BJ (cell line): ENCODE results near the gene ZDHHC19. TPM values are rescaled to one million over a fixed set of nuclear protein-coding genes. Genes with fewer than 3 reads are reported as not detected.
"Not testable (repeated sequence)": the region's sequence is repeated elsewhere in the genome, so short reads cannot be mapped to it uniquely, and the experiment has no call there.

Source experiments
- CTCF ChIA-PET: fragments of 350-600 bp; formaldehyde crosslinking; extraction: SDS; loops from one replicate; lab custom pipeline; 2021; ENCODE audit warnings: antibody characterized with exemption, inconsistent platforms; lab: Yijun Ruan, JAX
- POLR2A ChIA-PET: fragments of 300-600 bp; sonication (Branson Sonifier 250); formaldehyde crosslinking; extraction: SDS; loops from one replicate; lab custom pipeline; 2021; ENCODE audit warnings: antibody characterized with exemption; lab: Charles Lee
- DNase-seq: peaks from one replicate; pipeline ENCODE4 v3.0.0-alpha.2; 2011; ENCODE audit warnings: low read depth
- H3K27me3 ChIP-seq: 2 replicates; pipeline ENCODE4 v1.6.0; 2011; ENCODE audit warnings: low read length; ENCODE audit not compliant: control insufficient read depth, insufficient read depth
- H3K36me3 ChIP-seq: 2 replicates; pipeline ENCODE4 v1.5.1; 2011; ENCODE audit warnings: low read length; ENCODE audit not compliant: control insufficient read depth, insufficient read depth
- H3K4me3 ChIP-seq: 2 replicates; pipeline ENCODE4 v1.5.1; 2011; ENCODE audit warnings: low read depth, mild to moderate bottlenecking, control low read depth, low read length
- polyA plus RNA-seq: library from polyadenylated mRNA; depleted of rRNA; stranded (reverse); fragments of >200 nt; gene quantifications from 2 replicates; pipeline ENCODE4 v1.2.3, GENCODE V29; 2011
- TF ChIP-seq, protein P1 (sequence below): IDR thresholded peaks from 2 replicates; pipeline ENCODE4 v1.5.1; 2011; ENCODE audit warnings: low read depth, mild to moderate bottlenecking, control low read depth, inconsistent platforms, low read length, moderate library complexity; ENCODE audit not compliant: insufficient read depth

The ZDHHC19 gene
- polyA plus RNA-seq, 1 experiment: not detected

DNA sequence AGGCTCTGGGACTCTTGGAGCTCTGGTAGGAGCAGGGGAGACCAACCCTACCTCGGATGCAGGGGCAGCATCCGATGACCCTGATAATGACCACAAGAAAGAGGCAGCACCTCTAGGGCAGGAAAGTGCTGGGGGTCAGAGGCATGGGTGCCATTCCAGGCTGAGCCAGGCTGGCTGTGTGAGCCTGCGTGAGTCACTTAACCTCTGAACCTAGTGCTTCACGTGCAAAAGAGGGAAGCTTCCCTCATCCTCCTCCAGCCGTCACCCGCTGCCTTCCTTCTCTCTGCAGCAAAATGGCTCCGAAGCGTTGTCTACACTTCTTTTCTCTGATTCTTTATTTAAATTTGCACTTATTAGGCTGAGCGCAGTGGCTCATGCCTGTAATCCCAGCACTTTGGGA lies 35.5 kb downstream of the ZDHHC19 start:
- ChIA-PET CTCF (interaction anchor here (0.9 kb wide), 1 partner anchor 95 kb away, joined by 3 read pairs; no protein-coding TSS in a partner anchor), POLR2A (no interaction called here)
- H3K36me3 ChIP-seq: no peaks in the 10 kb centered on the region
- no peak for DNase-seq
- no peak overlapping the region for H3K4me3 ChIP-seq
- 0 out of 2 replicates have a peak, but pooled peaks cover 1% of the 10 kb centered on the region for H3K27me3 ChIP-seq
- TF ChIP-seq, protein P1, sequence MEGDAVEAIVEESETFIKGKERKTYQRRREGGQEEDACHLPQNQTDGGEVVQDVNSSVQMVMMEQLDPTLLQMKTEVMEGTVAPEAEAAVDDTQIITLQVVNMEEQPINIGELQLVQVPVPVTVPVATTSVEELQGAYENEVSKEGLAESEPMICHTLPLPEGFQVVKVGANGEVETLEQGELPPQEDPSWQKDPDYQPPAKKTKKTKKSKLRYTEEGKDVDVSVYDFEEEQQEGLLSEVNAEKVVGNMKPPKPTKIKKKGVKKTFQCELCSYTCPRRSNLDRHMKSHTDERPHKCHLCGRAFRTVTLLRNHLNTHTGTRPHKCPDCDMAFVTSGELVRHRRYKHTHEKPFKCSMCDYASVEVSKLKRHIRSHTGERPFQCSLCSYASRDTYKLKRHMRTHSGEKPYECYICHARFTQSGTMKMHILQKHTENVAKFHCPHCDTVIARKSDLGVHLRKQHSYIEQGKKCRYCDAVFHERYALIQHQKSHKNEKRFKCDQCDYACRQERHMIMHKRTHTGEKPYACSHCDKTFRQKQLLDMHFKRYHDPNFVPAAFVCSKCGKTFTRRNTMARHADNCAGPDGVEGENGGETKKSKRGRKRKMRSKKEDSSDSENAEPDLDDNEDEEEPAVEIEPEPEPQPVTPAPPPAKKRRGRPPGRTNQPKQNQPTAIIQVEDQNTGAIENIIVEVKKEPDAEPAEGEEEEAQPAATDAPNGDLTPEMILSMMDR: no peak

DNA sequence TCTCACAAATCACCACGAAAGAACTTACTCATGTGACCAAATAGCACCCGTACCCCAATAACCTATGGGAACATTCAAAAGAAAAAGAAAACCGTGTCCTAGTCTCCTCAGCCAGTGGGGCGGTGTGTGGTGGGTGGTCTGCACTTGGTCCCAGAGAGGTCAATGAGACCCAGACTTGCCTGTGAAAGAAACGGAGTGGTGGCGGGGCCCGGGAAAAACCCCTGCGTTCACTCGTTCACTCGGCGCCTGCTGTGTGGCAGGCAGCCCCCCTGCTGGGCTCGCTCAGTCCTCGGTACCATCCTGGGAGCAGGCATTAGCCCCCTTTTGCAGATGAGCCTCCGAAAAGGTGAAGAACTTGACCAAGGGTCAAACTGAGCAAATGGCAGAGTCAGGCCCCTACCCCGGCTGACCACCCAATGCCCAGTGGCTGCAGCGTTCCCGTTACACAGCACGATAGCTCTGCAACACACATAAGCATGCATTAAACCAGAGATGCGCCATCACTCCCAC lies 36.0 kb downstream of the ZDHHC19 start:
- POLR2A ChIA-PET: no interaction called here
- Histone ChIP-seq H3K4me3 (no peak overlapping the region), H3K27me3 (0 out of 2 replicates have a peak, but pooled peaks cover 1% of the 10 kb centered on the region), H3K36me3 (no peaks in the 10 kb centered on the region)
- no peak for DNase-seq
- TF ChIP-seq, protein P1: no peak
- CTCF ChIA-PET: interaction anchor here (0.9 kb wide), 1 partner anchor 95 kb away, joined by 3 read pairs; no protein-coding TSS in a partner anchor

DNA sequence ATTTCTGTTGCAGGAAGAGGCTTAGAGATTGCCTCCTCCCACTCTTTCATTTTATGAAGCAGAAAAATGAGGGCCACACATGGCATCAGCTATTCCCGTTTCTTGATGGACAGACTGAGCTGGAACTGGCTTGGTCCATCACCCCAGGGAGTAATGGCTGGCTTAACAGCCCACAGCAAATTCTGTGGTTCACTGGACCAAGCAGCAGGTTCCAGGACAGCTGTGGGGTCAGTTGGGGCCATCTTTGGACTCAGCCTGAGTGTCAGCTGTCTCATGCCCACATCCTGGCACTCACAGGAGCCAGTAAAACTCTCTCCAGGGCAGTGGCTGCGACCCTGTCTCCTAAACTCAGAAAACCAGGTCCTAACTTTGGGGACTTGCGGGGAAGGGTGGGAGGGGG lies 36.5 kb downstream of the ZDHHC19 start:
- H3K36me3 ChIP-seq: no peaks in the 10 kb centered on the region
- TF ChIP-seq, protein P1: no peak
- no peak overlapping the region for H3K4me3 ChIP-seq
- CTCF ChIA-PET: no interaction called here
- DNase-seq: no peak
- 0 out of 2 replicates have a peak, but pooled peaks cover 1% of the 10 kb centered on the region for H3K27me3 ChIP-seq
- POLR2A ChIA-PET: no interaction called here

DNA sequence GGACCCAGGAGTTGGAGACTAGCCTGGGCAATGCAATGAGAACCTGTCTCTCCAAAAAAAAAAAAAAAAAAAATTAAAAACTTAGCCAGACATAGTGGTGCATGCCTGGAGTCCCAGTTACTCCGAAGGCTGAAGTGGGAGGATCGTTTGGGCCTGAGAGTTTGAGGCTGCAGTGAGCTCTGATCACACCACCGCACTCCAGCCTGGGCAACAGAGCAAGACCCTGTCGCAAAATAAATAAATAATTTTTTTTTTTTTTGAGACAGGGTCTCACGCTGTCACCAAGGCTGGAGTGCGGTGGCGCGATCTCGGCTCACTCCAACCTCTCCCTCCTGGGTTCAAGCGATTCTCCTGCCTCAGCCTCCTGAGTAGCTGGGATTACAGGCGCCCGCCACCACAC lies 40.9 kb downstream of the ZDHHC19 start:
- H3K36me3 ChIP-seq, H3K4me3 ChIP-seq, POLR2A ChIA-PET, DNase-seq, H3K27me3 ChIP-seq: not testable (repeated sequence)
- CTCF ChIA-PET: interaction anchor here (0.6 to 1.0 kb wide), 2 partner anchors 97 to 154 kb away, joined by 3 read pairs; no protein-coding TSS in a partner anchor

DNA sequence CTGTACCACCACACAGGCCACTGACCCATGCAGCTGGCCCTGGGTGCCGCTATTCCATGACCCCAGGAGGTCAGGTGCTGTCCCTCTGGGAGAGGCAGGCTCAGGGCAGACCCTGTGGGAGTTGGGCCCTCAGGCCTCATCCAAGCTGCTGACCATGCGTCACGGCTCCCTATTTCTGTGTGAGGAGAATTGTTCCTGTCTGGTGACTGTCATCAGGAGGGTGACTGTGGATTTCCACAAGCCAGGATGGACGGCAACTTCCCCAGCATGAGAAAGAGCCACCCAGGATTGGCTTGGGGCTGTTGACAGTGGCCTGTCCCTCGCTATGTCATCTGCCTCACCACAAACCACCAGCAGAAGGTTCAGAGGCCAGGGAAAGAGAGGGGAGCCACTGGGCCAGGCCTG lies 41.4 kb downstream of the ZDHHC19 start:
- CTCF ChIA-PET: interaction anchor here (0.6 kb wide), 1 partner anchor 153 kb away, joined by 3 read pairs; no protein-coding TSS in a partner anchor
- no peak overlapping the region for H3K4me3 ChIP-seq
- no peaks in the 10 kb centered on the region for H3K36me3 ChIP-seq
- H3K27me3 ChIP-seq: no peaks in the 10 kb centered on the region
- TF ChIP-seq, protein P1: no peak
- no peak for DNase-seq
- POLR2A ChIA-PET: no interaction called here
